Measurements from ENCODE around the gene DBNDD2. TPM values are rescaled to one million over a fixed set of nuclear protein-coding genes. Genes with fewer than 3 reads are reported as not detected.

Gene DBNDD2
- total and polyA plus RNA-seq, 2 donors: 8.7 to 54.2 TPM

GRCh38 chr20:45407067-45407745 lies 883 bp upstream of the DBNDD2 start:
- peaks cover 11 to 59% of the 10 kb centered on the region in 2 donors for H3K27me3 ChIP-seq (ENCODE audit: control insufficient read depth in 2 of 2, insufficient read depth in 1 of 2, low read length in 1 of 2)
- peaks cover 0 to 5% of the 10 kb centered on the region in 2 donors for H3K9me3 ChIP-seq (ENCODE audit: control insufficient read depth in 2 of 2, insufficient read depth in 1 of 2, low read length in 1 of 2)
- peak overlapping the region; percentile 17 to 82 for H3K27ac ChIP-seq (ENCODE audit: low read depth in 1 of 2, low read length in 1 of 2)
- no peaks in the 10 kb centered on the region for H3K36me3 ChIP-seq (ENCODE audit: control insufficient read depth in 2 of 2, insufficient read depth in 2 of 2, low read length in 1 of 2)
- H3K4me1 ChIP-seq (ENCODE audit: control insufficient read depth in 2 of 2, insufficient read depth in 2 of 2, low read length in 2 of 2): peaks cover 4 to 18% of the 10 kb centered on the region in 2 donors
- DNase-seq (ENCODE audit: low read depth in 6 of 9, low spot score in 9 of 9): no peak
- peak overlapping the region; percentile 49 to 77 for H3K4me3 ChIP-seq (ENCODE audit: low read length in 2 of 2)
- WGBS: 43% methylated on average over 30 of the region's 30 CpGs

DNA sequence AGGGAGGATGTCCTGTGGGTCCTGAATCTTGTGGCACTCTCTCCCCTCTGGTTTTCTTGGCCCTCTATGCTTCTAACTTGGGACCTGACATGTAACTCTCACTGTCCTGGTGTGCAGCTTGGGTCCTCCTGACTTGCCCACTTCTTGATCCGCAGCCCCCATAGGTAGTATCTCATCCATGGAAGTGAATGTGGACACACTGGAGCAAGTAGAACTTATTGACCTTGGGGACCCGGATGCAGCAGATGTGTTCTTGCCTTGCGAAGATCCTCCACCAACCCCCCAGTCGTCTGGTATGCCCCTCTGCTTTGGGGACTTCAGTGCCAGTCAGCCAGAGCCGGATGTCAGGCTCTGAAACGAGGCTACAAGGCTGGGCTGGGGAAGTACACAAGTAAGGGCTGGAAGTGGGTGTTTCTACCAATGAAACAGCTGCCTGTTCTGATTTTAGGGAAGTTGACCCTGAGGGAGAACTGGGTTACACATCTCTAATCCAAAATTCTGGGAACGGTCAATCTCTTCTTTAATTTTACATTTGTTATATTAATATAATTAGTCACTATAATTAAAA lies 641 bp downstream of the DBNDD2 start:
- H3K27me3 ChIP-seq (ENCODE audit: control insufficient read depth in 2 of 2, insufficient read depth in 1 of 2, low read length in 1 of 2): peaks cover 6 to 55% of the 10 kb centered on the region in 2 donors
- H3K4me1 ChIP-seq (ENCODE audit: control insufficient read depth in 2 of 2, insufficient read depth in 2 of 2, low read length in 2 of 2): peaks cover 4 to 18% of the 10 kb centered on the region in 2 donors
- 36% methylated on average over 7 of the region's 7 CpGs for WGBS
- peak in 1 of 9 donors; percentile 39 for DNase-seq (ENCODE audit: low read depth in 6 of 9, low spot score in 9 of 9)
- no peaks in the 10 kb centered on the region for H3K36me3 ChIP-seq (ENCODE audit: control insufficient read depth in 2 of 2, insufficient read depth in 2 of 2, low read length in 1 of 2)
- H3K4me3 ChIP-seq (ENCODE audit: low read length in 2 of 2): no peak overlapping the region
- H3K9me3 ChIP-seq (ENCODE audit: control insufficient read depth in 2 of 2, insufficient read depth in 1 of 2, low read length in 1 of 2): peaks cover 0 to 5% of the 10 kb centered on the region in 2 donors
- peak overlapping the region in 1 of 2 donors; percentile 25 for H3K27ac ChIP-seq (ENCODE audit: low read depth in 1 of 2, low read length in 1 of 2)

DNA sequence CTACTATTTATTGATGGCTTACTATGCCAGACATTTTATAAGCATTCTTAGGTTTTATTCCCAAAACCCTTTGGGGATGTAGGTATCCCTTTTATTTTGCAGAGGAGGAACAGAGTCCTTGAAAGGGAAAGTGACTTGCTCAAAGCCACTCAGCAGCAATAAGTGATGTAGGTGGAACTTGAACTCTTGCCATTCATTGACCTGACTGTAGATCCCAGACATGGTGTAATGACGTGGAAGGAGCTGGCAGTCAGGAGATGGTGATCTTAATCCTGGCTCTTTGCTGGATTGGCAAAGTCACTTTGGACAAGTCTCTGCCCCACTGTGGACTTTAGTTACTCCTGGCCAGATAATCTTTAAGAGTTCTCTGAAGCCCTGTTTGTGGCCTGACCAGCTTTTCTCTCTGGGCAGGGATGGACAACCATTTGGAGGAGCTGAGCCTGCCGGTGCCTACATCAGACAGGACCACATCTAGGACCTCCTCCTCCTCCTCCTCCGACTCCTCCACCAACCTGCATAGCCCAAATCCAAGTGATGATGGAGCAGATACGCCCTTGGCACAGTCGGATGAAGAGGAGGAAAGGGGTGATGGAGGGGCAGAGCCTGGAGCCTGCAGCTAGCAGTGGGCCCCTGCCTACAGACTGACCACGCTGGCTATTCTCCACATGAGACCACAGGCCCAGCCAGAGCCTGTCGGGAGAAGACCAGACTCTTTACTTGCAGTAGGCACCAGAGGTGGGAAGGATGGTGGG lies 1.6 kb downstream of the DBNDD2 start:
- H3K4me3 ChIP-seq (ENCODE audit: low read length in 2 of 2): no peak overlapping the region
- peaks cover 6 to 46% of the 10 kb centered on the region in 2 donors for H3K27me3 ChIP-seq (ENCODE audit: control insufficient read depth in 2 of 2, insufficient read depth in 1 of 2, low read length in 1 of 2)
- DNase-seq (ENCODE audit: low read depth in 6 of 9, low spot score in 9 of 9): no peak
- H3K4me1 ChIP-seq (ENCODE audit: control insufficient read depth in 2 of 2, insufficient read depth in 2 of 2, low read length in 2 of 2): peaks cover 4 to 18% of the 10 kb centered on the region in 2 donors
- H3K9me3 ChIP-seq (ENCODE audit: control insufficient read depth in 2 of 2, insufficient read depth in 1 of 2, low read length in 1 of 2): peaks cover 0 to 5% of the 10 kb centered on the region in 2 donors
- WGBS: 96% methylated on average over 7 of the region's 7 CpGs
- H3K27ac ChIP-seq (ENCODE audit: low read depth in 1 of 2, low read length in 1 of 2): no peak overlapping the region
- no peaks in the 10 kb centered on the region for H3K36me3 ChIP-seq (ENCODE audit: control insufficient read depth in 2 of 2, insufficient read depth in 2 of 2, low read length in 1 of 2)

DNA sequence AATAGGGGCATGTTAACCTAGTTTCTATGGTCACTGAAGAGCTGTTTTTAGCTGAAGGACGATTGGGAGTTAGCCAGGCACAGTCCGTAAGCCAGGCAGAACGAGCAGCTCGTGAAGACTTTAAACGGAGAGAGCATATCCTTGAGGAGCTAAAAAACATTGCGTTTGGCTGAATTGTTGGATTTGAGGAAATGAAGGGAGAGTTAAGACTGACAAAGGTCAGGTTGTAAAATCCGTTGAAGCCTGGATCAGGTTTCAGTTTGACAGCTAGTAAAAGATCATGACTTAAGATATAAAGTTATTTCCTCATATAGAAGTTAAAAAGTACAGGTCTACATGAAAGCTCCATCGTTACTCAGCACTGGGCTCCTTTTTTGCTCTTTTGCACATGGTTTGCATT lies 2.8 kb downstream of the DBNDD2 start:
- no peaks in the 10 kb centered on the region for H3K36me3 ChIP-seq (ENCODE audit: control insufficient read depth in 2 of 2, insufficient read depth in 2 of 2, low read length in 1 of 2)
- DNase-seq (ENCODE audit: low read depth in 6 of 9, low spot score in 9 of 9): no peak
- H3K4me1 ChIP-seq (ENCODE audit: control insufficient read depth in 2 of 2, insufficient read depth in 2 of 2, low read length in 2 of 2): peaks cover under 1 to 17% of the 10 kb centered on the region in 2 donors
- peaks cover 0 to 5% of the 10 kb centered on the region in 2 donors for H3K9me3 ChIP-seq (ENCODE audit: control insufficient read depth in 2 of 2, insufficient read depth in 1 of 2, low read length in 1 of 2)
- peaks cover 6 to 34% of the 10 kb centered on the region in 2 donors for H3K27me3 ChIP-seq (ENCODE audit: control insufficient read depth in 2 of 2, insufficient read depth in 1 of 2, low read length in 1 of 2)
- 97% methylated on average over 8 of the region's 8 CpGs for WGBS
- no peak overlapping the region for H3K4me3 ChIP-seq (ENCODE audit: low read length in 2 of 2)
- no peak overlapping the region for H3K27ac ChIP-seq (ENCODE audit: low read depth in 1 of 2, low read length in 1 of 2)

DNA sequence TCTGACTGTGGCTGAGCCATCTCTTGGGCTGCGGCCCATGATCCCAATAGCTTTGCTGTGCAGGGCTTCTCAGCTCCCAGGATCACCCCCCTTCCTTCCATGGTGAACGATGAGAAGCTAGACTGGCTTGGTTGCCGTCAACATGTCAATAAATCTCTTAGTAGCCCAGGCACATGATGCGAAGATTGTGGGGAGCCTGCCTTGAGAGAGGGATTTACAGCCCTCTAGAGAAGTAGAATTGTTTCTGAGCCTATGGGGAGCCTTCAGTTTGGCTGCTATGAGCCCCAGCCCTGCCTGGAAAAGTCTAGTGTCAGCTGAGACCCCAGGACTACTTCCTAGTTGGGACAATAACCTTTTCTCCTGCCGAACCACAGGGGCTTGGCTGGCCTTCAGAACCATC lies 4.6 kb downstream of the DBNDD2 start:
- H3K4me3 ChIP-seq (ENCODE audit: low read length in 2 of 2): no peak overlapping the region
- DNase-seq (ENCODE audit: low read depth in 6 of 9, low spot score in 9 of 9): no peak
- H3K9me3 ChIP-seq (ENCODE audit: control insufficient read depth in 2 of 2, insufficient read depth in 1 of 2, low read length in 1 of 2): peaks cover 0 to 5% of the 10 kb centered on the region in 2 donors
- H3K27me3 ChIP-seq (ENCODE audit: control insufficient read depth in 2 of 2, insufficient read depth in 1 of 2, low read length in 1 of 2): peaks cover 0 to 18% of the 10 kb centered on the region in 2 donors
- WGBS: 95% methylated on average over 5 of the region's 5 CpGs
- H3K27ac ChIP-seq (ENCODE audit: low read depth in 1 of 2, low read length in 1 of 2): no peak overlapping the region
- no peaks in the 10 kb centered on the region for H3K36me3 ChIP-seq (ENCODE audit: control insufficient read depth in 2 of 2, insufficient read depth in 2 of 2, low read length in 1 of 2)
- peaks cover 10 to 18% of the 10 kb centered on the region in 2 donors for H3K4me1 ChIP-seq (ENCODE audit: control insufficient read depth in 2 of 2, insufficient read depth in 2 of 2, low read length in 2 of 2)

- Histone ChIP-seq H3K9me3 (ENCODE audit: control insufficient read depth in 2 of 2, insufficient read depth in 1 of 2, low read length in 1 of 2) (peaks cover 0 to 2% of the 10 kb centered on the region in 2 donors), H3K4me3 (ENCODE audit: low read length in 2 of 2) (no peak overlapping the region), H3K4me1 (ENCODE audit: control insufficient read depth in 2 of 2, insufficient read depth in 2 of 2, low read length in 2 of 2) (peaks cover 10 to 12% of the 10 kb centered on the region in 2 donors), H3K27me3 (ENCODE audit: control insufficient read depth in 2 of 2, insufficient read depth in 1 of 2, low read length in 1 of 2) (peaks cover 0 to 9% of the 10 kb centered on the region in 2 donors), H3K36me3 (ENCODE audit: control insufficient read depth in 2 of 2, insufficient read depth in 2 of 2, low read length in 1 of 2) (peaks cover 0 to 4% of the 10 kb centered on the region in 2 donors), H3K27ac (ENCODE audit: low read depth in 1 of 2, low read length in 1 of 2) (no peak overlapping the region)
- DNase-seq (ENCODE audit: low read depth in 6 of 9, low spot score in 9 of 9): no peak
- WGBS: 87% methylated on average over 3 of the region's 3 CpGs
Measured at GRCh38 chr20:45413479-45413878, 5.4 kb downstream of the DBNDD2 start.

DNA sequence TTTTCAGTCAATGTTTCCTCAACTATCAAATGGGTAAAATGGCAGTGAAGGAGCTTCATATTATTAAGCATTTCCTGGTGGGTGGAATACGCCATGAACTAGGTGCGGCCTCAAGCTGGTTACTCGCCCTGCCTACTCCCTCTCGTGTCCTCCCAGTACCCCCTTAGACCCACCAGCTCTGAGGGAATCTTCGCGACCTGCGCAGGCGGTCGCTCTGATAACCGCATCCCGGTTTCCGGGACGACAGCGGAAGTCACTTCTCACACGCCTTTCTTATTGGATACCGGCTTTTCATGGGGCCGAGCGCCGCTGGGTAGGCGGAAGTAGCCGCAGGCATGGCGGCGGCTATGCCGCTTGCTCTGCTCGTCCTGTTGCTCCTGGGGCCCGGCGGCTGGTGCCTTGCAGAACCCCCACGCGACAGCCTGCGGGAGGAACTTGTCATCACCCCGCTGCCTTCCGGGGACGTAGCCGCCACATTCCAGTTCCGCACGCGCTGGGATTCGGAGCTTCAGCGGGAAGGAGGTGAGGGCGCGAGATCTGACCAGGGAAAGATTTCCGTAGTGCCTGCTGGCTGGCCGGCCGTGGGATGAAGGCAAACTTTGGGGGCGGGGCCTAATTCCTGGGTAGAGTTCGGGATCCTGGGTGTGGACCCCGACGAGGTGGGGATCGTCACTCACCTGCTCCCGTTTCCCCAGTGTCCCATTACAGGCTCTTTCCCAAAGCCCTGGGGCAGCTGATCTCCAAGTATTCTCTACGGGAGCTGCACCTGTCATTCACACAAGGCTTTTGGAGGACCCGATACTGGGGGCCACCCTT lies 7.9 kb downstream of the DBNDD2 start, which contains the start of gene PIGT:
Gene PIGT, plus strand, starts transcription at position 320 of the 816 bp plus-strand sequence. Its CDS starts 16 bp downstream, at position 336.
- under 1% methylated on average over 52 of the region's 52 CpGs for WGBS
- Histone ChIP-seq H3K4me1 (ENCODE audit: control insufficient read depth in 2 of 2, insufficient read depth in 2 of 2, low read length in 2 of 2) (peaks cover 10% of the 10 kb centered on the region in 2 donors), H3K4me3 (ENCODE audit: low read length in 2 of 2) (peak within 1 kb of the TSS; percentile 61 to 98), H3K36me3 (ENCODE audit: control insufficient read depth in 2 of 2, insufficient read depth in 2 of 2, low read length in 1 of 2) (peaks cover 22 to 29% of the 10 kb centered on the region in 2 donors), H3K27me3 (ENCODE audit: control insufficient read depth in 2 of 2, insufficient read depth in 1 of 2, low read length in 1 of 2) (no peaks in the 10 kb centered on the region), H3K9me3 (ENCODE audit: control insufficient read depth in 2 of 2, insufficient read depth in 1 of 2, low read length in 1 of 2) (no peaks in the 10 kb centered on the region), H3K27ac (ENCODE audit: low read depth in 1 of 2, low read length in 1 of 2) (peak within 1 kb of the TSS; percentile 60 to 63)
- peak; percentile 64 to 93 (median 79) for DNase-seq (ENCODE audit: low read depth in 6 of 9, low spot score in 9 of 9)

DNA sequence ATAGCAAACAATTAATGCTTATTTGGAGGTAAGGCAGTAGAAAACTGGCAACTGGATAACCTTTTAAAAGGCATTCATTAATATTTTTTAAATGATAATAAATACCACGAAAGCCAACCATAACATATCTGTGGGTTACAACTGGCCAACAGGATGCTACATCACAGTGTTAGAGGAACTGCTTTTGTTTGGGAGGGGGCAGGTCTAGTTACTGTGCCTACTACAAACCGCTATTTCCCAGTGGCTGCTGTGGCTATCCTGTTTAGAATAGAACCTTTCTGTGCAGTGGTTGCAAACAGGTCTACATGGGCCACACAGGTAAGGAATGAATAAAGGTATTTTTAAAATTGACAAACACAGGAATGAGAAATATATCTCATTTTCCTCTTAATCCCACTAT lies 8.8 kb downstream of the DBNDD2 start:
- DNase-seq (ENCODE audit: low read depth in 6 of 9, low spot score in 9 of 9): no peak
- WGBS: 79% methylated on average over 2 of the region's 2 CpGs
- peak overlapping the region; percentile 61 to 98 for H3K4me3 ChIP-seq (ENCODE audit: low read length in 2 of 2)
- H3K36me3 ChIP-seq (ENCODE audit: control insufficient read depth in 2 of 2, insufficient read depth in 2 of 2, low read length in 1 of 2): peaks cover 31 to 37% of the 10 kb centered on the region in 2 donors
- H3K4me1 ChIP-seq (ENCODE audit: control insufficient read depth in 2 of 2, insufficient read depth in 2 of 2, low read length in 2 of 2): peaks cover 10% of the 10 kb centered on the region in 2 donors
- no peak overlapping the region for H3K27ac ChIP-seq (ENCODE audit: low read depth in 1 of 2, low read length in 1 of 2)
- no peaks in the 10 kb centered on the region for H3K27me3 ChIP-seq (ENCODE audit: control insufficient read depth in 2 of 2, insufficient read depth in 1 of 2, low read length in 1 of 2)
- H3K9me3 ChIP-seq (ENCODE audit: control insufficient read depth in 2 of 2, insufficient read depth in 1 of 2, low read length in 1 of 2): no peaks in the 10 kb centered on the region
